Neuronal stem cell (in vitro differentiated cells): ENCODE measurements around the gene FZD2.

Experiments used
- DNase-seq: peaks from one replicate; pipeline ENCODE4 v3.0.0-alpha.2; 2013; ENCODE audit warnings: low spot score
- H2AFZ ChIP-seq: one replicate; pipeline ENCODE4 v1.6.1; 2013; ENCODE audit warnings: mild to moderate bottlenecking, low read length, inconsistent platforms
- H2AK5ac ChIP-seq: 2 replicates; pipeline ENCODE4 v1.6.1; 2013; ENCODE audit warnings: low read depth, mild to moderate bottlenecking, inconsistent platforms, low read length, moderate library complexity, mixed read lengths
- H2BK120ac ChIP-seq: 2 replicates; pipeline ENCODE4 v1.6.1; 2013; ENCODE audit warnings: low read depth, mild to moderate bottlenecking, inconsistent platforms, low read length, moderate library complexity, mixed read lengths
- H2BK12ac ChIP-seq: one replicate; pipeline ENCODE4 v1.6.1; 2013; ENCODE audit warnings: low read length, inconsistent platforms
- H2BK15ac ChIP-seq: 2 replicates; pipeline ENCODE4 v1.6.1; 2013; ENCODE audit warnings: mild to moderate bottlenecking, low read length, inconsistent platforms, mixed read lengths
- H2BK5ac ChIP-seq: one replicate; pipeline ENCODE4 v1.6.1; 2013; ENCODE audit warnings: inconsistent platforms, mild to moderate bottlenecking, low read length, moderate library complexity
- H3K14ac ChIP-seq: one replicate; pipeline ENCODE4 v1.6.1; 2013; ENCODE audit warnings: low read length, inconsistent platforms
- H3K18ac ChIP-seq: 2 replicates; pipeline ENCODE4 v1.6.1; 2013; ENCODE audit warnings: low read length, inconsistent platforms
- H3K23ac ChIP-seq: 2 replicates; pipeline ENCODE4 v1.6.1; 2013; ENCODE audit warnings: low read depth, mild to moderate bottlenecking, mixed read lengths, low read length, inconsistent platforms; ENCODE audit not compliant: poor library complexity
- H3K27ac ChIP-seq: replicated peaks from 3 replicates; pipeline ENCODE4 v1.5.1; 2013; ENCODE audit warnings: low read length, inconsistent platforms
- H3K27me3 ChIP-seq, 3 experiments: 2 replicates each; pipeline ENCODE4 v1.6.1; 2013; ENCODE audit warnings: low read length in 3 of 3, mild to moderate bottlenecking in 2 of 3, inconsistent platforms in 1 of 3, low read depth in 1 of 3, mixed read lengths in 1 of 3, moderate library complexity in 1 of 3; ENCODE audit not compliant: control insufficient read depth in 3 of 3, insufficient read depth in 3 of 3
- H3K36me3 ChIP-seq, 2 donors: replicated peaks in 1 of 2; 2 replicates each; pipeline ENCODE4 v1.6.1; 2013; ENCODE audit warnings: low read length in 2 of 2; ENCODE audit not compliant: control insufficient read depth in 2 of 2, insufficient read depth in 2 of 2
- H3K4ac ChIP-seq: 2 replicates; pipeline ENCODE4 v1.6.1; 2013; ENCODE audit warnings: inconsistent platforms, mild to moderate bottlenecking, low read length, moderate library complexity
- H3K4me1 ChIP-seq, 2 donors: 1 replicate in 1 of 2; 2 replicates in 1 of 2; pipeline ENCODE4 v1.6.1; 2013; ENCODE audit warnings: low read length in 2 of 2, low read depth in 1 of 2; ENCODE audit not compliant: control insufficient read depth in 2 of 2, insufficient read depth in 1 of 2
- H3K4me2 ChIP-seq: one replicate; pipeline ENCODE4 v1.6.1; 2013; ENCODE audit warnings: mild to moderate bottlenecking, low read length, inconsistent platforms; ENCODE audit not compliant: insufficient read depth, poor library complexity, severe bottlenecking
- H3K4me3 ChIP-seq, 2 donors: 2 replicates each; pipeline ENCODE4 v1.5.1; 2013; ENCODE audit warnings: low read length in 2 of 2, mild to moderate bottlenecking in 2 of 2, inconsistent platforms in 1 of 2, moderate library complexity in 1 of 2
- H3K79me1 ChIP-seq: one replicate; pipeline ENCODE4 v1.6.1; 2013; ENCODE audit warnings: low read depth, mild to moderate bottlenecking, inconsistent platforms, low read length, moderate library complexity
- H3K9ac ChIP-seq: one replicate; pipeline ENCODE4 v1.6.1; 2013; ENCODE audit warnings: mild to moderate bottlenecking, low read depth, low read length, inconsistent platforms; ENCODE audit not compliant: poor library complexity
- H3K9me3 ChIP-seq, 2 donors: replicated peaks in 1 of 2; 2 replicates each; pipeline versions ENCODE3 to v1.6.1; 2013; ENCODE audit warnings: low read length in 2 of 2, mild to moderate bottlenecking in 2 of 2, inconsistent platforms in 1 of 2, low read depth in 1 of 2, mixed read lengths in 1 of 2, moderate library complexity in 1 of 2; ENCODE audit not compliant: control insufficient read depth in 2 of 2, insufficient read depth in 1 of 2
- H4K8ac ChIP-seq: one replicate; pipeline ENCODE4 v1.6.1; 2013; ENCODE audit warnings: low read depth, mild to moderate bottlenecking, inconsistent platforms, low read length, moderate library complexity
- H4K91ac ChIP-seq: one replicate; pipeline ENCODE4 v1.6.1; 2013; ENCODE audit warnings: low read length, low read depth, mild to moderate bottlenecking, inconsistent platforms; ENCODE audit not compliant: poor library complexity
- WGBS, 2 donors: extraction: QIAGEN DNeasy Blood & Tissue Kit; methylation state at CpG; one replicate each; pipeline ENCODE4 v1.1.7; 2013; ENCODE audit warnings: missing lambda C conversion rate in 2 of 2, mixed read lengths in 1 of 2; ENCODE audit not compliant: insufficient read length in 2 of 2, insufficient replicate concordance in 1 of 2; ENCODE audit errors: extremely low coverage in 2 of 2; 5-methylcytosine and 5-hydroxymethylcytosine counted together

Gene FZD2

GRCh38 chr17:44522883-44523671, 34.2 kb upstream of the FZD2 start:
- Histone ChIP-seq H2BK15ac (no peak overlapping the region), H3K4ac (no peak overlapping the region), H2BK120ac (no peak overlapping the region), H4K8ac (no peak overlapping the region), H3K4me1 (no peaks in the 10 kb centered on the region), H3K14ac (no peak overlapping the region), H3K4me2 (no peak overlapping the region), H3K36me3 (no peaks in the 10 kb centered on the region), H3K27me3 (no peaks in the 10 kb centered on the region), H3K18ac (no peak overlapping the region), H2BK5ac (no peak overlapping the region), H3K9ac (no peak overlapping the region), H2BK12ac (no peak overlapping the region), H3K23ac (no peak overlapping the region), H4K91ac (no peak overlapping the region), H3K27ac (no peak overlapping the region), H3K4me3 (no peak overlapping the region), H2AFZ (no peak overlapping the region), H3K79me1 (no peaks in the 10 kb centered on the region), H3K9me3 (peaks cover 1 to 10% of the 10 kb centered on the region in 2 donors), H2AK5ac (no peak overlapping the region)
- no peak for DNase-seq
- WGBS, 2 donors, result no CpG with 5 or more reads among the region's 14 CpGs

DNA sequence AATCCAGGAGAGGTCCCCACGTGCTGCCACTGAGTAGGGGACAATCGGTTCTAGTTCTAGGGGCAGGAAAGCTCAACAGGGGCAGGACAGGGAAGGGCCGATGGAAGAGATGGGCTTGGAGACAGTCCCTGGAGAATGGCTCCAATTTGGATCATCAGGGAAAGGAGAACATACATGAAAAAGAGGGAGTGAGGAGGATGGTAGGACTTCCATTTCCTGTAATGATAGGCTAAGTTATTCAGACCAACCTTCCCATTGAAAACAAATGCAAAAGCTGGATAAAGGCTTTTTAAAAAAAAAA, 33.7 kb upstream of the FZD2 start:
- H3K9me3 ChIP-seq, result peaks cover 1 to 10% of the 10 kb centered on the region in 2 donors
- no CpG with 5 or more reads among the region's 3 CpGs for WGBS, 2 donors
- no peak overlapping the region for H3K14ac ChIP-seq

DNA sequence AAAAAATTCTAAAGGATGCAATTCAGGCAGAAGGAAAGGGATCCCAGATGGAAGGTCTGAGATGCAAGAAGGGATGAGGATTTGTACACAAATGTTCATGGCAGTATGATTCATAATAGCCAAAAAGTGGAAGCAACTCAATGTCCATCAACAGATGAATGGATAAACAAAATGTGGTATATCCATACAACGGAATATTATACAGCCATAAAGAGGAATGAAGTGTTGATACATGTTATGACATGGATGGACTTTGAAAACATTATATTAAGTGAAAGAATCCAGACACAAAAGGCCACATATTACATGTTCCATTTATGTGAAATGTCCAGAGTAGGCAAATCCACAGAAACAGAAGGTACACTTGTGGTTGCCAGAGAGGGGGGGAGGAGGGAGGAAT, 30.2 kb upstream of the FZD2 start:
- H3K4me3 ChIP-seq, result no peak overlapping the region
- no peak overlapping the region for H2BK5ac ChIP-seq
- no peaks in the 10 kb centered on the region for H3K36me3 ChIP-seq
- H3K18ac ChIP-seq, result no peak overlapping the region
- H2AFZ ChIP-seq, result no peak overlapping the region
- H3K14ac ChIP-seq, result no peak overlapping the region
- H3K9ac ChIP-seq, result no peak overlapping the region
- H2BK15ac ChIP-seq, result no peak overlapping the region
- no peak for DNase-seq
- no peak overlapping the region for H4K91ac ChIP-seq
- H3K4me1 ChIP-seq, result no peaks in the 10 kb centered on the region
- H3K79me1 ChIP-seq, result no peaks in the 10 kb centered on the region
- no CpG with 5 or more reads among the region's 1 CpG for WGBS, 2 donors
- no peak overlapping the region for H3K4me2 ChIP-seq
- H3K4ac ChIP-seq, result no peak overlapping the region
- H3K27me3 ChIP-seq, result no peaks in the 10 kb centered on the region
- no peak overlapping the region for H3K23ac ChIP-seq
- no peak overlapping the region for H4K8ac ChIP-seq
- peaks cover 1 to 10% of the 10 kb centered on the region in 2 donors for H3K9me3 ChIP-seq
- no peak overlapping the region for H2BK120ac ChIP-seq
- H2AK5ac ChIP-seq, result no peak overlapping the region
- H2BK12ac ChIP-seq, result no peak overlapping the region
- no peak overlapping the region for H3K27ac ChIP-seq

More for the DNA sequence above, 33.7 kb upstream of the FZD2 start:
- Histone ChIP-seq H3K4me1 (no peaks in the 10 kb centered on the region), H3K9ac (no peak overlapping the region), H3K4me2 (no peak overlapping the region), H2BK5ac (no peak overlapping the region), H3K27me3 (no peaks in the 10 kb centered on the region), H3K4me3 (no peak overlapping the region), H3K36me3 (no peaks in the 10 kb centered on the region), H3K4ac (no peak overlapping the region), H3K23ac (no peak overlapping the region), H2BK12ac (no peak overlapping the region), H4K91ac (no peak overlapping the region), H3K27ac (no peak overlapping the region), H2BK15ac (no peak overlapping the region), H4K8ac (no peak overlapping the region), H2BK120ac (no peak overlapping the region), H2AFZ (no peak overlapping the region), H3K79me1 (no peaks in the 10 kb centered on the region), H2AK5ac (no peak overlapping the region), H3K18ac (no peak overlapping the region)
- DNase-seq, result no peak

- Histone ChIP-seq H2BK12ac (no peak overlapping the region), H4K91ac (no peak overlapping the region), H3K79me1 (no peaks in the 10 kb centered on the region), H3K4ac (no peak overlapping the region), H3K23ac (no peak overlapping the region), H2AFZ (no peak overlapping the region), H3K4me2 (no peak overlapping the region), H2BK5ac (no peak overlapping the region), H3K36me3 (no peaks in the 10 kb centered on the region), H4K8ac (no peak overlapping the region), H3K27ac (no peak overlapping the region), H2BK120ac (no peak overlapping the region), H3K4me1 (no peaks in the 10 kb centered on the region), H3K4me3 (no peak overlapping the region), H2AK5ac (no peak overlapping the region), H3K14ac (no peak overlapping the region), H3K9me3 (peaks cover 1 to 10% of the 10 kb centered on the region in 2 donors), H3K18ac (no peak overlapping the region), H3K9ac (no peak overlapping the region), H2BK15ac (no peak overlapping the region), H3K27me3 (no peaks in the 10 kb centered on the region)
- DNase-seq, result no peak
- no CpG with 5 or more reads among the region's 28 CpGs for WGBS, 2 donors
These were observed 29.3 kb upstream of the FZD2 start for GRCh38 chr17:44527954-44528353.
